ENCODE results near the gene P2RX6.

The P2RX6 gene

GRCh38 chr22:21014726-21015465 is at the start of gene P2RX6:
TSS of gene P2RX6 (plus strand) at chr22:21015165. CDS start at chr22:21015175, 10 bp downstream.
- peak; percentile 52 for DNase-seq (ENCODE audit: low spot score)

GRCh38 chr22:20965888-20966855 is 48.8 kb upstream of the P2RX6 start:
- DNase-seq (ENCODE audit: low spot score) = no peak

- DNase-seq (ENCODE audit: low spot score) = no peak
These were observed 47.9 kb upstream of the P2RX6 start, which contains the start of gene AIFM3 for GRCh38 chr22:20966883-20967696. TSS of gene AIFM3 (plus strand) at chr22:20967255. CDS start at chr22:20967945, 690 bp downstream.

- no peak for DNase-seq (ENCODE audit: low spot score)
These were observed 47.2 kb upstream of the P2RX6 start for GRCh38 chr22:20967697-20968211.

GRCh38 chr22:20968281-20968977 is 46.5 kb upstream of the P2RX6 start:
- no peak for DNase-seq (ENCODE audit: low spot score)

- no peak for DNase-seq (ENCODE audit: low spot score)
These were observed 43.9 kb upstream of the P2RX6 start for GRCh38 chr22:20970939-20971657.

- DNase-seq (ENCODE audit: low spot score) = peak; percentile 51
These were observed 42.8 kb upstream of the P2RX6 start for GRCh38 chr22:20972014-20972694.

GRCh38 chr22:20972933-20973577 is 41.9 kb upstream of the P2RX6 start:
- DNase-seq (ENCODE audit: low spot score) = no peak

- DNase-seq (ENCODE audit: low spot score) = no peak
These were observed 41.2 kb upstream of the P2RX6 start for GRCh38 chr22:20973634-20974286.

GRCh38 chr22:20974336-20974955 is 40.5 kb upstream of the P2RX6 start:
- DNase-seq (ENCODE audit: low spot score) = no peak

GRCh38 chr22:20975541-20976290 is 39.2 kb upstream of the P2RX6 start:
- DNase-seq (ENCODE audit: low spot score) = no peak

GRCh38 chr22:20976291-20976877 is 38.6 kb upstream of the P2RX6 start:
- no peak for DNase-seq (ENCODE audit: low spot score)

- DNase-seq (ENCODE audit: low spot score) = no peak
These were observed 37.9 kb upstream of the P2RX6 start for GRCh38 chr22:20977019-20977418.

GRCh38 chr22:20977516-20978170 is 37.3 kb upstream of the P2RX6 start:
- no peak for DNase-seq (ENCODE audit: low spot score)

- DNase-seq (ENCODE audit: low spot score) = no peak
These were observed 36.5 kb upstream of the P2RX6 start for GRCh38 chr22:20978419-20978818.

GRCh38 chr22:20979243-20979809 is 35.6 kb upstream of the P2RX6 start:
- no peak for DNase-seq (ENCODE audit: low spot score)

Data from hepatic stellate cell (primary cell).